HepG2 (cell line): ENCODE measurements around the gene PLPPR3. TPM values are rescaled to one million over a fixed set of nuclear protein-coding genes. Genes with fewer than 3 reads are reported as not detected.

Source experiments
- ATAC-seq: fragments of 200-7000 bp; cut with Tn5 transposase; 3 replicates; pipeline ENCODE4 v1.9.1; 2020; ENCODE audit warnings: mild to moderate bottlenecking, moderate library complexity
- BruUV-seq: library from RNA; stranded (reverse); fragments of 400-500 nt; replicated peaks from 2 replicates; lab custom pipeline; 2021; lab: Mats Ljungman, UMichigan
- CTCF ChIA-PET: fragments of 300-600 bp; formaldehyde crosslinking; extraction: SDS; loops from one replicate; lab custom pipeline; 2021; ENCODE audit warnings: low total read pairs, inconsistent platforms, low intra/inter-chr PET ratio; lab: Yijun Ruan, JAX
- POLR2A ChIA-PET: fragments of 350-600 bp; sonication (Branson Sonifier 250); formaldehyde crosslinking; loops from one replicate; lab custom pipeline; 2020; ENCODE audit warnings: antibody characterized with exemption, inconsistent platforms; lab: Yijun Ruan, JAX
- DNase-seq: peaks from one replicate; pipeline ENCODE4 v3.0.0-alpha.2; 2015; ENCODE audit warnings: low spot score
- FAIRE-seq: peaks from 3 replicates; lab custom pipeline; 2011; peaks lifted over from hg19 to GRCh38; lab: Jason Lieb, UNC
- H2AFZ ChIP-seq: one replicate; pipeline ENCODE4 v1.6.1; 2011; ENCODE audit warnings: low read length, inconsistent platforms
- H3K27ac ChIP-seq: fragments of 300-600 bp; 3 replicates; pipeline ENCODE4 v1.8.0; 2011; ENCODE audit warnings: mixed run types, mild to moderate bottlenecking, mixed read lengths, low read length, inconsistent platforms; ENCODE audit not compliant: insufficient read depth; ENCODE audit errors: extremely low read length
- H3K27me3 ChIP-seq, 2 experiments: fragments of 200-600 bp in 1 of 2; 2 replicates in 1 of 2; 3 replicates in 1 of 2; pipeline versions ENCODE4 v1.6.0 to v1.8.0; 2011; ENCODE audit warnings: low read length in 2 of 2, mild to moderate bottlenecking in 2 of 2, moderate library complexity in 2 of 2, inconsistent platforms in 1 of 2; ENCODE audit not compliant: insufficient read depth in 2 of 2, control insufficient read depth in 1 of 2
- H3K36me3 ChIP-seq, 2 experiments: fragments of 200-600 bp in 1 of 2; replicated peaks in 1 of 2; 2 replicates in 1 of 2; 3 replicates in 1 of 2; pipeline versions ENCODE4 v1.5.1 to v1.8.0; 2011; ENCODE audit warnings: low read length in 2 of 2, inconsistent platforms in 1 of 2; ENCODE audit not compliant: insufficient read depth in 2 of 2, control insufficient read depth in 1 of 2
- H3K4me1 ChIP-seq: 2 replicates; pipeline ENCODE4 v1.5.1; 2012; ENCODE audit warnings: low read length, inconsistent platforms; ENCODE audit not compliant: insufficient read depth
- H3K4me2 ChIP-seq: 2 replicates; pipeline ENCODE4 v1.6.0; 2011; ENCODE audit warnings: low read depth, low read length, inconsistent platforms
- H3K4me3 ChIP-seq, 3 experiments: fragments of 200-600 bp in 1 of 3; sonication (generic), shearing (Covaris generic) in 1 of 3; replicated peaks in 1 of 3; 2 replicates each; pipeline ENCODE4 v1.5.1; 2011 to 2016; ENCODE audit warnings: low read length in 3 of 3, inconsistent platforms in 2 of 3, low read depth in 2 of 3, mild to moderate bottlenecking in 2 of 3, control low read depth in 1 of 3, mixed read lengths in 1 of 3; ENCODE audit not compliant: insufficient read depth in 1 of 3
- H3K79me2 ChIP-seq: one replicate; pipeline ENCODE4 v1.6.1; 2011; ENCODE audit warnings: low read length, inconsistent platforms; ENCODE audit not compliant: insufficient read depth
- H3K9ac ChIP-seq: 2 replicates; pipeline ENCODE4 v1.6.0; 2011; ENCODE audit warnings: mild to moderate bottlenecking, low read depth, low read length, inconsistent platforms; ENCODE audit not compliant: insufficient read depth
- H3K9me3 ChIP-seq: 2 replicates; pipeline ENCODE4 v1.5.1; 2012; ENCODE audit warnings: mild to moderate bottlenecking, low read length
- H4K20me1 ChIP-seq: 2 replicates; pipeline ENCODE4 v1.6.0; 2011; ENCODE audit warnings: inconsistent platforms, mild to moderate bottlenecking, low read length, moderate library complexity; ENCODE audit not compliant: insufficient read depth
- HOXA3 ChIP-seq: sonication (generic); formaldehyde crosslinking; IDR thresholded peaks from 2 replicates; pipeline ENCODE4 v1.5.0; 2020; ENCODE audit warnings: missing genetic modification reagents
- ZBTB33 ChIP-seq: sonication (generic); formaldehyde crosslinking; IDR thresholded peaks from 2 replicates; pipeline ENCODE4 v1.4.0; 2020; ENCODE audit warnings: missing genetic modification reagents
- ZNF496 ChIP-seq: sonication (generic); formaldehyde crosslinking; IDR thresholded peaks from 2 replicates; pipeline ENCODE4 v1.8.1; 2023; ENCODE audit warnings: mild to moderate bottlenecking, moderate library complexity, missing genetic modification reagents; ENCODE audit not compliant: insufficient replicate concordance
- ZNF543 ChIP-seq: sonication (generic); formaldehyde crosslinking; IDR thresholded peaks from 2 replicates; pipeline ENCODE4 v1.4.0; 2020; ENCODE audit warnings: mild to moderate bottlenecking, missing genetic modification reagents
- WGBS: methylation state at CpG from one replicate; pipeline ENCODE4 v1.1.6; 2017; ENCODE audit warnings: low lambda C conversion rate; 5-methylcytosine and 5-hydroxymethylcytosine counted together
- in situ Hi-C: cut with HindIII; loops from 2 replicates; pipeline ENCODE4 v1.10.0; 2017; ENCODE audit warnings: low pct_unique_long_range_greater_than_20kb; ENCODE audit not compliant: extremely low pct_ligation_motif_present
- intact Hi-C: fragments of 100-400 bp; cut with micrococcal nuclease; formaldehyde crosslinking; loops from one replicate; pipeline ENCODE4 v1.10.0; 2022; ENCODE audit not compliant: unreplicated experiment
- polyA plus RNA-seq, 8 experiments: library from polyadenylated mRNA; depleted of rRNA in 3 of 8; stranded (reverse) in 7 of 8; unstranded in 1 of 8; fragments of >200 nt; fragmentation: Illumina TruSeq in 4 of 8; extraction: Trizol in 4 of 8; gene quantifications; 2 replicates each; pipeline versions ENCODE4 v1.2.1 to v1.2.3, GENCODE V29; 2011 to 2016; ENCODE audit warnings: low read depth in 4 of 8, missing spikeins in 1 of 8, mixed read lengths in 1 of 8; ENCODE audit not compliant: insufficient read depth in 1 of 8
- total RNA-seq, 5 experiments: library from RNA; depleted of rRNA; stranded (reverse); fragments of >200 nt; fragmentation: Illumina TruSeq; extraction: Trizol; gene quantifications; 2 replicates each; pipeline ENCODE4 v1.2.3, GENCODE V29; 2016; ENCODE audit warnings: low read depth in 1 of 5

Gene PLPPR3
- total and polyA plus RNA-seq, 2 of the 13 experiments (the other 11 are each of a cell fraction or from before 2014, with no cell fraction given) = 0.07 to 0.16 TPM

DNA sequence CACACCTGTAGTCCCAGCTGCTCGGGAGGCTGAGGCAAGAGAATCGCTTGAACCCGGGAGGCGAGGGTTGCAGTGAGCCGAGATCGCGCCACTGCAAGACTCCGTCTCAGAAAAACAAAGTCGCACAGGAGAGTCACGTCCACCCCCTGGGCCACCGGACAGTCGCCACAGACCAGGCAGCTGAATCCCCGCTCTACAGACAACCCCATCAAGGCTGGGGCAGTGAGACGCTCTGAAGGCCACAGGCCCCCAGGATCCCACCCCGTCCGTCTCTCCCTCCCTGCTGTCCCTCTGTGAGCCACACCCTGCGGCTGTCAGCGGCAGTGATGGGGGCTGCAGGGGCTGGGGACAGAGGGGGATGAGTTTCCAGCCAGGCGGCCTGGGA, 40.0 kb downstream of the PLPPR3 start (continued):
- 0 out of 2 replicates have a peak, but pooled peaks have one; percentile 21 for TF ChIP-seq ZNF543 (CRISPR knock-in tag)
- TF ChIP-seq, all 625 proteins: peak for 6

- peak overlapping the region in 2 of 3 experiments; percentile 15 to 42; a peak in 3 of 6 replicates for H3K4me3 ChIP-seq
- H3K36me3 ChIP-seq = no peaks in the 10 kb centered on the region
- no TSS peak for BruUV-seq
- DNase-seq (no peak), FAIRE-seq (no peak)
- intact Hi-C loops = loop anchor here (10.0 kb wide), 1 partner anchor 214 kb away; no protein-coding TSS in a partner anchor
- in situ Hi-C loops = no loop called here
- no peaks in the 10 kb centered on the region for H3K9me3 ChIP-seq
- H3K27ac ChIP-seq = no peak overlapping the region
- peaks cover 56% of the 10 kb centered on the region for H3K4me1 ChIP-seq
- 28% methylated on average over 11 of the region's 15 CpGs for WGBS
- peak overlapping the region; percentile 25 for H3K9ac ChIP-seq
- CTCF ChIA-PET = no interaction called here
- peak overlapping the region; percentile 83 for H3K4me2 ChIP-seq
- H3K27me3 ChIP-seq = no peaks in the 10 kb centered on the region
- TF ChIP-seq ZNF496 (CRISPR knock-in tag) = no peak
- TF ChIP-seq HOXA3 (CRISPR knock-in tag) = 0 out of 2 replicates have a peak, but pooled peaks have one; percentile 13
- TF ChIP-seq ZBTB33 = peak; percentile 65
- TF ChIP-seq, all 625 proteins: peak for 2
- no peak for ATAC-seq
- Histone ChIP-seq H2AFZ (no peak overlapping the region), H4K20me1 (no peaks in the 10 kb centered on the region), H3K79me2 (peaks cover 5% of the 10 kb centered on the region)
- POLR2A ChIA-PET = interaction anchor here (2.0 kb wide), 1 partner anchor 16 kb away, joined by 10 read pairs; the partner anchor contains the start of gene PTBP1
These were observed 40.8 kb downstream of the PLPPR3 start for GRCh38 chr19:780935-781334.
